T-cell (primary cell): ENCODE results near the gene CACNB2. TPM values are rescaled to one million over a fixed set of nuclear protein-coding genes. Genes with fewer than 3 reads are reported as not detected.

Source experiments
- ATAC-seq, 4 experiments: fragments of 200-7000 bp in 3 of 4; fragments of 150-1000 bp in 1 of 4; cut with Tn5 transposase; replicated peaks in 1 of 4; 1 replicate in 3 of 4; 2 replicates in 1 of 4; pipeline ENCODE4 v1.10.0; 2021; ENCODE audit warnings: moderate library complexity in 3 of 4, mild to moderate bottlenecking in 2 of 4, moderate number of reproducible peaks in 1 of 4
- CTCF ChIA-PET, 2 donors: fragments of 300-600 bp; sonication (Branson Sonifier 250); formaldehyde crosslinking; loops; one replicate each; lab custom pipeline; 2022; ENCODE audit warnings: antibody characterized with exemption in 2 of 2; lab: Charles Lee
- POLR2A ChIA-PET, 2 donors: fragments of 300-600 bp; sonication (Branson Sonifier 250); formaldehyde crosslinking; loops; one replicate each; lab custom pipeline; 2022; ENCODE audit warnings: antibody characterized with exemption in 2 of 2; lab: Charles Lee
- DNase-seq, 35 experiments: peaks; one replicate each; pipeline versions ENCODE4 v3.0.0 to v3.0.0-alpha.2; 2013 to 2023
- H3K27ac ChIP-seq: one replicate; pipeline ENCODE4 v1.5.1; 2013; ENCODE audit warnings: low read length
- H3K27me3 ChIP-seq, 2 experiments: replicated peaks in 1 of 2; 1 replicate in 1 of 2; 2 replicates in 1 of 2; pipeline versions ENCODE4 v1.6.1 to v1.7.0; 2013; ENCODE audit warnings: low read length in 1 of 2, mixed read lengths in 1 of 2; ENCODE audit not compliant: control insufficient read depth in 2 of 2, insufficient read depth in 2 of 2; ENCODE audit errors: extremely low read depth in 1 of 2
- H3K36me3 ChIP-seq, 2 donors: 1 replicate in 1 of 2; 2 replicates in 1 of 2; pipeline versions ENCODE4 v1.6.1 to v1.7.0; 2013; ENCODE audit warnings: low read length in 1 of 2; ENCODE audit not compliant: control insufficient read depth in 2 of 2, insufficient read depth in 1 of 2; ENCODE audit errors: extremely low read depth in 1 of 2
- H3K4me1 ChIP-seq, 2 experiments: 1 replicate in 1 of 2; 2 replicates in 1 of 2; pipeline versions ENCODE4 v1.6.1 to v1.7.0; 2013; ENCODE audit warnings: low read length in 2 of 2, mixed read lengths in 1 of 2; ENCODE audit not compliant: insufficient read depth in 2 of 2, control insufficient read depth in 1 of 2; ENCODE audit errors: extremely low read depth in 1 of 2
- H3K4me3 ChIP-seq, 2 donors: 1 replicate in 1 of 2; 2 replicates in 1 of 2; pipeline versions ENCODE4 v1.5.1 to v1.7.0; 2013; ENCODE audit warnings: mild to moderate bottlenecking in 2 of 2, low read length in 1 of 2, moderate library complexity in 1 of 2; ENCODE audit not compliant: control insufficient read depth in 1 of 2; ENCODE audit errors: extremely low read depth in 1 of 2
- H3K9me3 ChIP-seq: 2 replicates; pipeline ENCODE4 v1.7.0; 2013
- H3K27ac Mint-ChIP-seq, 2 donors: one replicate each; pipeline ENCODE4 v1.8.0; 2020 to 2021; ENCODE audit warnings: mild to moderate bottlenecking in 2 of 2, mixed read lengths in 2 of 2
- H3K27me3 Mint-ChIP-seq, 2 donors: one replicate each; pipeline ENCODE4 v1.8.0; 2021 to 2022; ENCODE audit warnings: mixed read lengths in 2 of 2
- H3K36me3 Mint-ChIP-seq: one replicate; pipeline ENCODE4 v1.8.0; 2021; ENCODE audit warnings: mixed read lengths
- H3K4me1 Mint-ChIP-seq, 3 donors: one replicate each; pipeline ENCODE4 v1.8.0; 2020 to 2022; ENCODE audit warnings: mixed read lengths in 3 of 3, mild to moderate bottlenecking in 1 of 3
- H3K4me3 Mint-ChIP-seq, 3 donors: one replicate each; pipeline ENCODE4 v1.8.0; 2020 to 2022; ENCODE audit warnings: mild to moderate bottlenecking in 3 of 3, mixed read lengths in 3 of 3, moderate library complexity in 3 of 3
- H3K9me3 Mint-ChIP-seq, 3 donors: one replicate each; pipeline ENCODE4 v1.8.0; 2020 to 2022; ENCODE audit warnings: mixed read lengths in 3 of 3
- WGBS: methylation state at CpG from one replicate; pipeline ENCODE4 v1.1.5; 2013; ENCODE audit warnings: missing lambda C conversion rate; ENCODE audit not compliant: insufficient coverage; 5-methylcytosine and 5-hydroxymethylcytosine counted together
- total RNA-seq, 35 experiments: library from RNA in 6 of 35; stranded (reverse) in 6 of 35; fragments of 120-200 nt in 1 of 35; gene quantifications; one replicate each; pipeline versions ENCODE4 v1.2.1 to v1.2.4 and lab custom pipeline; 2013 to 2026

Gene CACNB2
- total RNA-seq, 5 donors from 2014 or later (not counting 1 experiment from before 2014, with no cell fraction given), result not detected

GRCh38 chr10:18254086-18254485 is 113.9 kb downstream of the CACNB2 start:
- no peaks in the 10 kb centered on the region for H3K4me1 ChIP-seq
- Mint-ChIP-seq H3K9me3 (no peaks in the 10 kb centered on the region), H3K4me1 (no peaks in the 10 kb centered on the region), H3K36me3 (no peaks in the 10 kb centered on the region), H3K27me3 (peaks cover 2 to 16% of the 10 kb centered on the region in 2 donors), H3K27ac (no peak overlapping the region), H3K4me3 (no peak overlapping the region)
- POLR2A ChIA-PET, result no interaction called here
- CTCF ChIA-PET, result no interaction called here
- no peak overlapping the region for H3K4me3 ChIP-seq
- H3K27ac ChIP-seq, result no peak overlapping the region
- ATAC-seq (no peak), DNase-seq (no peak)
- H3K9me3 ChIP-seq, result no peaks in the 10 kb centered on the region
- peaks cover 0 to 3% of the 10 kb centered on the region in 2 experiments for H3K27me3 ChIP-seq
- H3K36me3 ChIP-seq, result no peaks in the 10 kb centered on the region
- no CpG with 5 or more reads among the region's 2 CpGs for WGBS

- H3K9me3 Mint-ChIP-seq, result no peaks in the 10 kb centered on the region
- H3K9me3 ChIP-seq, result no peaks in the 10 kb centered on the region
- no peak overlapping the region for H3K4me3 ChIP-seq
- H3K4me3 Mint-ChIP-seq, result no peak overlapping the region
- no peaks in the 10 kb centered on the region for H3K36me3 ChIP-seq
- peaks cover 0 to 3% of the 10 kb centered on the region in 2 experiments for H3K27me3 ChIP-seq
- H3K4me1 Mint-ChIP-seq, result no peaks in the 10 kb centered on the region
- H3K36me3 Mint-ChIP-seq, result no peaks in the 10 kb centered on the region
- ChIA-PET CTCF (no interaction called here), POLR2A (no interaction called here)
- ATAC-seq (no peak), DNase-seq (no peak)
- 69% methylated on average over 2 of the region's 4 CpGs for WGBS
- H3K4me1 ChIP-seq, result no peaks in the 10 kb centered on the region
- H3K27me3 Mint-ChIP-seq, result peaks cover 2 to 16% of the 10 kb centered on the region in 2 donors
- H3K27ac Mint-ChIP-seq, result no peak overlapping the region
- H3K27ac ChIP-seq, result no peak overlapping the region
Measured at GRCh38 chr10:18254692-18255091, 114.5 kb downstream of the CACNB2 start.

- Mint-ChIP-seq H3K27ac (no peak overlapping the region), H3K4me1 (no peaks in the 10 kb centered on the region), H3K9me3 (no peaks in the 10 kb centered on the region), H3K36me3 (no peaks in the 10 kb centered on the region), H3K4me3 (no peak overlapping the region), H3K27me3 (peaks cover 0 to 3% of the 10 kb centered on the region in 2 donors)
- ATAC-seq, result no peak
- Histone ChIP-seq H3K4me1 (no peaks in the 10 kb centered on the region), H3K27me3 (peaks cover 0 to 3% of the 10 kb centered on the region in 2 experiments), H3K4me3 (no peak overlapping the region), H3K27ac (no peak overlapping the region), H3K36me3 (no peaks in the 10 kb centered on the region), H3K9me3 (no peaks in the 10 kb centered on the region)
- ChIA-PET CTCF (no interaction called here), POLR2A (no interaction called here)
- WGBS, result 56% methylated on average over 11 of the region's 18 CpGs
- no peak for DNase-seq
Measured at GRCh38 chr10:18260310-18260922, 120.2 kb downstream of the CACNB2 start.

GRCh38 chr10:18261063-18261610 is 120.9 kb downstream of the CACNB2 start:
- Histone ChIP-seq H3K9me3 (no peaks in the 10 kb centered on the region), H3K4me1 (no peaks in the 10 kb centered on the region), H3K27ac (no peak overlapping the region), H3K27me3 (peaks cover 0 to 3% of the 10 kb centered on the region in 2 experiments), H3K36me3 (no peaks in the 10 kb centered on the region), H3K4me3 (no peak overlapping the region)
- ATAC-seq (no peak), DNase-seq (no peak)
- Mint-ChIP-seq H3K27ac (no peak overlapping the region), H3K4me3 (no peak overlapping the region), H3K27me3 (peaks cover 0 to 6% of the 10 kb centered on the region in 2 donors), H3K4me1 (no peaks in the 10 kb centered on the region), H3K9me3 (no peaks in the 10 kb centered on the region), H3K36me3 (no peaks in the 10 kb centered on the region)
- ChIA-PET CTCF (interaction anchor here in 1 of 2 donors (1.2 kb wide), 1 partner anchor 10 kb away, joined by 3 read pairs; no protein-coding TSS in a partner anchor), POLR2A (no interaction called here)
- WGBS, result 82% methylated on average over 12 of the region's 15 CpGs

GRCh38 chr10:18261768-18262231 is 121.6 kb downstream of the CACNB2 start:
- H3K36me3 Mint-ChIP-seq, result no peaks in the 10 kb centered on the region
- ChIA-PET CTCF (interaction anchor here in 1 of 2 donors (1.2 kb wide), 1 partner anchor 11 kb away, joined by 3 read pairs; no protein-coding TSS in a partner anchor), POLR2A (no interaction called here)
- peaks cover 0 to 6% of the 10 kb centered on the region in 2 donors for H3K27me3 Mint-ChIP-seq
- H3K9me3 Mint-ChIP-seq, result no peaks in the 10 kb centered on the region
- H3K27ac Mint-ChIP-seq, result no peak overlapping the region
- Histone ChIP-seq H3K4me3 (no peak overlapping the region), H3K27ac (no peak overlapping the region), H3K9me3 (no peaks in the 10 kb centered on the region), H3K36me3 (no peaks in the 10 kb centered on the region), H3K27me3 (no peaks in the 10 kb centered on the region), H3K4me1 (no peaks in the 10 kb centered on the region)
- H3K4me1 Mint-ChIP-seq, result no peaks in the 10 kb centered on the region
- WGBS, result no CpG with 5 or more reads among the region's 5 CpGs
- DNase-seq (no peak), ATAC-seq (no peak)
- H3K4me3 Mint-ChIP-seq, result no peak overlapping the region

- no peaks in the 10 kb centered on the region for H3K9me3 ChIP-seq
- H3K4me1 Mint-ChIP-seq, result no peaks in the 10 kb centered on the region
- H3K27ac Mint-ChIP-seq, result no peak overlapping the region
- H3K27ac ChIP-seq, result no peak overlapping the region
- ChIA-PET POLR2A (interaction anchor here in 1 of 2 donors (0.6 kb wide), 1 partner anchor 645 kb away, joined by 3 read pairs; no protein-coding TSS in a partner anchor), CTCF (no interaction called here)
- no peak overlapping the region for H3K4me3 Mint-ChIP-seq
- peaks cover 0 to 13% of the 10 kb centered on the region in 2 donors for H3K27me3 Mint-ChIP-seq
- ATAC-seq, result no peak
- H3K36me3 ChIP-seq, result no peaks in the 10 kb centered on the region
- WGBS, result 69% methylated on average over 3 of the region's 5 CpGs
- no peak for DNase-seq
- no peak overlapping the region for H3K4me3 ChIP-seq
- H3K9me3 Mint-ChIP-seq, result no peaks in the 10 kb centered on the region
- H3K36me3 Mint-ChIP-seq, result no peaks in the 10 kb centered on the region
- H3K27me3 ChIP-seq, result peaks cover 0 to 3% of the 10 kb centered on the region in 2 experiments
- no peaks in the 10 kb centered on the region for H3K4me1 ChIP-seq
Measured at GRCh38 chr10:18264466-18265050, 124.3 kb downstream of the CACNB2 start.
